K562 (cell line): ENCODE results near the gene GOPC. TPM values are rescaled to one million over a fixed set of nuclear protein-coding genes. Genes with fewer than 3 reads are reported as not detected.
"Not testable (repeated sequence)": the region's sequence is repeated elsewhere in the genome, so short reads cannot be mapped to it uniquely, and the experiment has no call there.

Experiments
- ATAC-seq: fragments of 200-7000 bp; cut with Tn5 transposase; 3 replicates; pipeline ENCODE4 v1.9.1; 2020; ENCODE audit warnings: moderate library complexity
- BruUV-seq: library from RNA; stranded (reverse); fragments of 400-500 nt; replicated peaks from 2 replicates; lab custom pipeline; 2021; lab: Mats Ljungman, UMichigan
- CTCF ChIA-PET: fragments of 300-600 bp; formaldehyde crosslinking; extraction: SDS; loops from one replicate; lab custom pipeline; 2021; ENCODE audit warnings: low intra/inter-chr PET ratio; lab: Yijun Ruan, JAX
- POLR2A ChIA-PET: fragments of 300-600, 350-650 bp; sonication (Branson Sonifier 250); formaldehyde crosslinking; extraction: SDS; loops from one replicate; lab custom pipeline; 2021; ENCODE audit warnings: antibody characterized with exemption, inconsistent platforms; lab: Yijun Ruan, JAX
- DNase-seq, 4 experiments: peaks; one replicate each; pipeline versions ENCODE4 v3.0.0 to v3.0.0-alpha.2; 2011 to 2018; ENCODE audit warnings: low spot score in 3 of 4, mixed read lengths in 3 of 4; ENCODE audit errors: extremely low read depth in 1 of 4
- FAIRE-seq: peaks from 2 replicates; lab custom pipeline; 2011; peaks lifted over from hg19 to GRCh38; lab: Jason Lieb, UNC
- H2AFZ ChIP-seq: 2 replicates; pipeline ENCODE4 v1.6.0; 2011; ENCODE audit warnings: low read depth, low read length, control low read depth, inconsistent platforms
- H3K27ac ChIP-seq: fragments of 200-600 bp; 3 replicates; pipeline ENCODE4 v1.8.0; 2011; ENCODE audit warnings: low read depth, mild to moderate bottlenecking, control low read depth, inconsistent platforms, low read length, moderate library complexity, mixed read lengths; ENCODE audit errors: extremely low read depth
- H3K27me3 ChIP-seq, 2 experiments: fragments of 300-600 bp in 1 of 2; 2 replicates in 1 of 2; 3 replicates in 1 of 2; pipeline versions ENCODE4 v1.6.0 to v1.8.0; 2011; ENCODE audit warnings: inconsistent platforms in 2 of 2, low read length in 2 of 2, mild to moderate bottlenecking in 1 of 2, mixed read lengths in 1 of 2, moderate library complexity in 1 of 2; ENCODE audit not compliant: control insufficient read depth in 2 of 2, insufficient read depth in 2 of 2
- H3K36me3 ChIP-seq: fragments of 300-600 bp; 3 replicates; pipeline ENCODE4 v1.8.0; 2011; ENCODE audit warnings: mild to moderate bottlenecking, low read length, inconsistent platforms; ENCODE audit not compliant: control insufficient read depth, insufficient read depth
- H3K4me1 ChIP-seq, 2 experiments: fragments of 200-600 bp in 1 of 2; replicated peaks in 1 of 2; 2 replicates in 1 of 2; 3 replicates in 1 of 2; pipeline versions ENCODE4 v1.5.1 to v1.8.0; 2011; ENCODE audit warnings: inconsistent platforms in 2 of 2, low read length in 2 of 2, mild to moderate bottlenecking in 1 of 2, mixed read lengths in 1 of 2, moderate library complexity in 1 of 2; ENCODE audit not compliant: control insufficient read depth in 2 of 2, insufficient read depth in 2 of 2
- H3K4me2 ChIP-seq: 2 replicates; pipeline ENCODE4 v1.6.1; 2011; ENCODE audit warnings: low read length, control low read depth, inconsistent platforms, mixed read lengths; ENCODE audit not compliant: insufficient read depth
- H3K4me3 ChIP-seq: fragments of 200-600 bp; sonication (generic), shearing (Covaris generic); 2 replicates; pipeline ENCODE4 v1.5.1; 2016; ENCODE audit warnings: control low read depth, inconsistent platforms
- H3K79me2 ChIP-seq: fragments of 200-600 bp; 3 replicates; pipeline ENCODE4 v1.8.0; 2011; ENCODE audit warnings: low read length, inconsistent platforms; ENCODE audit not compliant: control insufficient read depth, insufficient read depth
- H3K9ac ChIP-seq, 2 experiments: 2 replicates each; pipeline versions ENCODE4 v1.6.0 to v1.6.1; 2011; ENCODE audit warnings: low read depth in 2 of 2, low read length in 2 of 2, control low read depth in 1 of 2, inconsistent platforms in 1 of 2, mild to moderate bottlenecking in 1 of 2, mixed read lengths in 1 of 2; ENCODE audit not compliant: insufficient read depth in 1 of 2
- H3K9me1 ChIP-seq: one replicate; pipeline ENCODE4 v1.6.0; 2011; ENCODE audit warnings: inconsistent platforms, mild to moderate bottlenecking, low read length, moderate library complexity; ENCODE audit not compliant: control insufficient read depth, insufficient read depth
- H3K9me3 ChIP-seq: replicated peaks from 2 replicates; pipeline ENCODE4 v1.5.1; 2011; ENCODE audit warnings: low read depth, low read length, inconsistent platforms; ENCODE audit not compliant: control insufficient read depth, insufficient read depth
- H4K20me1 ChIP-seq: replicated peaks from 2 replicates; pipeline ENCODE4 v1.6.1; 2011; ENCODE audit warnings: low read length, inconsistent platforms, mixed read lengths; ENCODE audit not compliant: control insufficient read depth, insufficient read depth
- SMARCC2 ChIP-seq: fragments of 450-650 bp; IDR thresholded peaks from 2 replicates; pipeline ENCODE4 v1.6.1; 2017; ENCODE audit warnings: antibody characterized with exemption, moderate library complexity, mild to moderate bottlenecking, low read depth
- ZBTB33 ChIP-seq: sonication (generic); formaldehyde crosslinking; IDR thresholded peaks from 2 replicates; pipeline ENCODE4 v1.8.1; 2023; ENCODE audit warnings: mild to moderate bottlenecking, missing genetic modification reagents
- WGBS: fragments of 100-300 bp; shearing (Covaris generic); methylation state at CpG from one replicate; pipeline ENCODE4 v1.1.6; 2016; ENCODE audit warnings: low coverage, mixed read lengths; ENCODE audit not compliant: insufficient coverage; ENCODE audit errors: missing lambda C conversion rate; 5-methylcytosine and 5-hydroxymethylcytosine counted together
- in situ Hi-C: fragments of 300-500 bp; cut with MboI; formaldehyde crosslinking; loops from 4 replicates; pipeline ENCODE4 v1.15.0; 2018; ENCODE audit warnings: inconsistent platforms, mixed read lengths
- intact Hi-C: fragments of 100-400 bp; cut with micrococcal nuclease; formaldehyde crosslinking; loops from 2 replicates; pipeline ENCODE4 v1.14.2; 2022
- polyA plus RNA-seq, 8 experiments: library from polyadenylated mRNA; depleted of rRNA in 4 of 8; stranded (reverse) in 5 of 8; unstranded in 3 of 8; fragments of >200 nt; fragmentation: Nextera tagmentation in 2 of 8; fragmentation: Illumina TruSeq in 1 of 8; extraction: Ambion mirVana in 2 of 8; extraction: Trizol in 1 of 8; gene quantifications; 2 replicates each; pipeline versions ENCODE4 v1.2.1 to v1.2.3, GENCODE V29; 2011 to 2014; ENCODE audit warnings: inconsistent platforms in 1 of 8, missing spikeins in 1 of 8
- total RNA-seq, 7 experiments: library from RNA; depleted of rRNA in 6 of 7; stranded (reverse); fragments of >200 nt in 6 of 7; fragmentation: Illumina TruSeq in 2 of 7; extraction: Trizol in 2 of 7; gene quantifications; 2 replicates each; pipeline versions ENCODE4 v1.2.1 to v1.2.3, GENCODE V29; 2011 to 2021; ENCODE audit warnings: low replicate concordance in 1 of 7

The GOPC gene
- total and polyA plus RNA-seq, 9 of the 15 experiments (the other 6 are each of a cell fraction or from before 2014, with no cell fraction given): 10.0 to 32.2 (median 25.6) TPM

GRCh38 chr6:117518870-117519269 lies 83.4 kb downstream of the GOPC start (continued):
- TF ChIP-seq ZBTB33 (no peak), SMARCC2 (no peak)

GRCh38 chr6:117517995-117518394 lies 84.3 kb downstream of the GOPC start:
- H3K4me1 ChIP-seq, H3K9me3 ChIP-seq, POLR2A ChIA-PET, H3K79me2 ChIP-seq, H3K27ac ChIP-seq, H3K4me2 ChIP-seq, in situ Hi-C loops, DNase-seq, H3K36me3 ChIP-seq, H3K27me3 ChIP-seq, H3K9me1 ChIP-seq, H2AFZ ChIP-seq, ATAC-seq, H3K9ac ChIP-seq, H3K4me3 ChIP-seq, H4K20me1 ChIP-seq, CTCF ChIA-PET, BruUV-seq, FAIRE-seq: not testable (repeated sequence)
- intact Hi-C loops: loop anchor here (5.0 kb wide), 1 partner anchor 36 kb away; the partner anchor contains the start of gene DCBLD1
- 80% methylated on average over 5 of the region's 5 CpGs for WGBS
